ENCODE data around the gene SH2D3A. TPM values are rescaled to one million over a fixed set of nuclear protein-coding genes. Genes with fewer than 3 reads are reported as not detected.

SH2D3A gene
- total and polyA plus RNA-seq, 2 of the 8 experiments (the other 6 are each of a cell fraction or from before 2014, with no cell fraction given): 14.5 to 22.1 TPM

DNA sequence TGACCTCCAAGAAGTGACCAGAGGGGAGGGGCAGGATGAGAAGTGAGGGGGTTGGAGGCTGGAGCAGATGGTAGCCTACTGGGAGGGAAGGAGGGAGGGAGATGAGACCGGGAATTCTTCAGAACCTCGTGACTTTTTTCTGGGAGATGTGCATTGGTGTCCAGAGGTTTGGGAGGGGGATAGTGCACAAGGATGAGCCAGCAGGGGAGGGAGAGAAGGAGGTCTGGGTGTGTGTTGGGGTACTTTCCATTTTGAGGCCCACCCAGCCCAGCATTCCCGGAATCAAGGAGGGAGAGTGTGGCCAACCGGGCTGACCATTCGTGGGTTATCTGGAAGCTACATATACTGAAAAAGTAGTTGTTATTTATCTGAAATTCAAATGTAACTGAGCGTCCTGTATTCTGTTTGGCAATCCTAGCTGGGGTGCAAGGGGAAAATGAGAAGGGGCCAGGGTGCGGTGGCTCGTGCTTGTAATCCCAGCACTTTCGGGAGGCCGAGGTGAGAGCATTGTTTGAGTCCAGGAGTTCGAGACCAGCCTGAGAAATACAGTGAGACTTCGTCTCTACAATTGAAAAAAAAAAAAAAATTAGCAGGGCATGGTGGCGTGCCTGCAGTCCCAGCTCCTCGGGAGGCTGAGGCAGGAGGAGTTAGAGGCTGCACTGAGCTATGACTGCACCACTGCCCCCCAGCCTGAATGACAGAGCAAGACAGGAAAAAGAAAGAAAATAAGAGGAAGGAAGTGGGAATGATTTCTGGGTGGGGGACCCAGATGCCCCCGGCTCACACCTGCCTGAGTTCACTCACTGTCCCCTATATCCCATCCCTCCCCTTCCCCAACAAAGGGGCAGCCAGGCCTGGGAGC, 42.4 kb downstream of the SH2D3A start (continued):
- no peak for TF ChIP-seq SP4 (IDR thresholded peaks at IDR 0.05; ENCODE audit: low read length)
- no peak for TF ChIP-seq SIX5 (IDR thresholded peaks at IDR 0.05; ENCODE audit: low read depth, low read length)
- no peak for TF ChIP-seq HDAC6 (IDR thresholded peaks at IDR 0.05; ENCODE audit: low read depth, low read length)
- TF ChIP-seq TBP (IDR thresholded peaks at IDR 0.05; ENCODE audit: low read depth, low read length): no peak
- TF ChIP-seq ZNF274 (IDR thresholded peaks at IDR 0.05; ENCODE audit: borderline replicate concordance, extremely low read depth, low read length): no peak
- no peak for TF ChIP-seq KDM5A (IDR thresholded peaks at IDR 0.05; ENCODE audit: low read length)
- TF ChIP-seq TAF7 (optimal IDR thresholded peaks at IDR 0.05; ENCODE audit: borderline replicate concordance, low read depth, low read length): no peak

Measured in H1 (cell line).